ENCODE data around the gene ASPDH. TPM values are rescaled to one million over a fixed set of nuclear protein-coding genes. Genes with fewer than 3 reads are reported as not detected.

ASPDH gene
- total and polyA plus RNA-seq, 2 donors from 2014 or later: 115 TPM; not detected in 1

DNA sequence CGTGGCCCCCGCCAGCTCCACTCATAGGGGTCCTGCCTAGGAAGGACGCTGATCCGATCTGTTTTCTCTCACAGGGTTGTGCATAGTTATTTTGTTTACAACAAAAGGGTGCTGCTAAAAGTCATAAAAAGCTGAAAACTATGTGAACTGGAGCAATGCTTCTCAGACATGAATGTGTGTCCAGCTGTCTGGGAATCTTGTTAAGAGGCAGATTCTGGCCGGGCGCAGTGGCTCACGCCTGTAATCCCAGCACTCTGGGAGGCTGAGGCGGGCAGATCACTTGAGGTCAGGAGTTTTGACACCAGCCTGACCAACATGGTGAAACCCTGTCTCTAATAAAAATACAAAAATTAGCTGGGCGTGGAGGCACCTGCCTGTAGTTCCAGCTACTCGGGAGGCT, 45.9 kb upstream of the ASPDH start:
- no peaks in the 10 kb centered on the region for H3K27me3 ChIP-seq (ENCODE audit: control insufficient read depth, insufficient read depth, low read length)

GRCh38 chr19:50558449-50558848, 44.7 kb upstream of the ASPDH start:
- FAIRE-seq: no peak
- Histone ChIP-seq H3K9me3 (ENCODE audit: control insufficient read depth in 2 of 3, insufficient read depth in 1 of 3, low read length in 3 of 3) (no peaks in the 10 kb centered on the region), H3K36me3 (ENCODE audit: control insufficient read depth in 2 of 3, insufficient read depth in 3 of 3, low read length in 3 of 3) (no peaks in the 10 kb centered on the region)

More for the DNA sequence above, 45.9 kb upstream of the ASPDH start:
- DNase-seq (no peak), FAIRE-seq (no peak)
- TF ChIP-seq, protein P1, sequence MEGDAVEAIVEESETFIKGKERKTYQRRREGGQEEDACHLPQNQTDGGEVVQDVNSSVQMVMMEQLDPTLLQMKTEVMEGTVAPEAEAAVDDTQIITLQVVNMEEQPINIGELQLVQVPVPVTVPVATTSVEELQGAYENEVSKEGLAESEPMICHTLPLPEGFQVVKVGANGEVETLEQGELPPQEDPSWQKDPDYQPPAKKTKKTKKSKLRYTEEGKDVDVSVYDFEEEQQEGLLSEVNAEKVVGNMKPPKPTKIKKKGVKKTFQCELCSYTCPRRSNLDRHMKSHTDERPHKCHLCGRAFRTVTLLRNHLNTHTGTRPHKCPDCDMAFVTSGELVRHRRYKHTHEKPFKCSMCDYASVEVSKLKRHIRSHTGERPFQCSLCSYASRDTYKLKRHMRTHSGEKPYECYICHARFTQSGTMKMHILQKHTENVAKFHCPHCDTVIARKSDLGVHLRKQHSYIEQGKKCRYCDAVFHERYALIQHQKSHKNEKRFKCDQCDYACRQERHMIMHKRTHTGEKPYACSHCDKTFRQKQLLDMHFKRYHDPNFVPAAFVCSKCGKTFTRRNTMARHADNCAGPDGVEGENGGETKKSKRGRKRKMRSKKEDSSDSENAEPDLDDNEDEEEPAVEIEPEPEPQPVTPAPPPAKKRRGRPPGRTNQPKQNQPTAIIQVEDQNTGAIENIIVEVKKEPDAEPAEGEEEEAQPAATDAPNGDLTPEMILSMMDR (IDR thresholded peaks at IDR 0.05; ENCODE audit: borderline replicate concordance, extremely low read depth, insufficient read depth): no peak
- peaks cover 0 to 4% (median 0%) of the 10 kb centered on the region in 3 donors for H3K4me1 ChIP-seq (ENCODE audit: control insufficient read depth in 2 of 3, insufficient read depth in 2 of 3, low read depth in 1 of 3, low read length in 3 of 3)
- intact Hi-C loops (cut with DNase I): no loop called here
- no peak overlapping the region for H3K27ac ChIP-seq (ENCODE audit: low read depth in 2 of 2, low read length in 2 of 2)
- no peak overlapping the region for H3K4me3 ChIP-seq (ENCODE audit: low read length in 3 of 3)
- H3K9ac ChIP-seq (ENCODE audit: low read length in 3 of 3): no peak overlapping the region
- no peaks in the 10 kb centered on the region for H3K36me3 ChIP-seq (ENCODE audit: control insufficient read depth in 2 of 3, insufficient read depth in 3 of 3, low read length in 3 of 3)
- H3K9me3 ChIP-seq (ENCODE audit: control insufficient read depth in 2 of 3, insufficient read depth in 1 of 3, low read length in 3 of 3): no peaks in the 10 kb centered on the region

GRCh38 chr19:50558039-50558438, 44.3 kb upstream of the ASPDH start:
- no peak overlapping the region for H3K9ac ChIP-seq (ENCODE audit: low read length in 3 of 3)
- FAIRE-seq (no peak), DNase-seq (no peak)
- no peaks in the 10 kb centered on the region for H3K27me3 ChIP-seq (ENCODE audit: control insufficient read depth, insufficient read depth, low read length)
- H3K4me3 ChIP-seq (ENCODE audit: low read length in 3 of 3): no peak overlapping the region
- H3K27ac ChIP-seq (ENCODE audit: low read depth in 2 of 2, low read length in 2 of 2): no peak overlapping the region
- H3K9me3 ChIP-seq (ENCODE audit: control insufficient read depth in 2 of 3, insufficient read depth in 1 of 3, low read length in 3 of 3): no peaks in the 10 kb centered on the region
- no peaks in the 10 kb centered on the region for H3K36me3 ChIP-seq (ENCODE audit: control insufficient read depth in 2 of 3, insufficient read depth in 3 of 3, low read length in 3 of 3)
- TF ChIP-seq, protein P1 (IDR thresholded peaks at IDR 0.05; ENCODE audit: borderline replicate concordance, extremely low read depth, insufficient read depth): no peak
- H3K4me1 ChIP-seq (ENCODE audit: control insufficient read depth in 2 of 3, insufficient read depth in 2 of 3, low read depth in 1 of 3, low read length in 3 of 3): peaks cover 0 to 4% (median 0%) of the 10 kb centered on the region in 3 donors
- intact Hi-C loops (cut with DNase I): no loop called here

More at GRCh38 chr19:50558449-50558848, 44.7 kb upstream of the ASPDH start:
- no peak for DNase-seq
- peaks cover 0 to 4% (median 0%) of the 10 kb centered on the region in 3 donors for H3K4me1 ChIP-seq (ENCODE audit: control insufficient read depth in 2 of 3, insufficient read depth in 2 of 3, low read depth in 1 of 3, low read length in 3 of 3)
- no peak overlapping the region for H3K4me3 ChIP-seq (ENCODE audit: low read length in 3 of 3)
- no peaks in the 10 kb centered on the region for H3K27me3 ChIP-seq (ENCODE audit: control insufficient read depth, insufficient read depth, low read length)
- no peak overlapping the region for H3K9ac ChIP-seq (ENCODE audit: low read length in 3 of 3)
- no peak overlapping the region for H3K27ac ChIP-seq (ENCODE audit: low read depth in 2 of 2, low read length in 2 of 2)
- TF ChIP-seq, protein P1 (IDR thresholded peaks at IDR 0.05; ENCODE audit: borderline replicate concordance, extremely low read depth, insufficient read depth): no peak
- intact Hi-C loops (cut with DNase I): no loop called here

Data from kidney (tissue), 14 donors.